GM10248 (cell line): ENCODE data around the gene RPL18A.

Source experiments
- CTCF ChIA-PET: fragments of 300-600 bp; sonication (Branson Sonifier 250); formaldehyde crosslinking; extraction: SDS; loops from one replicate; lab custom pipeline; 2021; ENCODE audit warnings: antibody characterized with exemption; lab: Yijun Ruan, JAX
- POLR2A ChIA-PET: fragments of 350-650 bp; sonication (Branson Sonifier 250); formaldehyde crosslinking; extraction: SDS; loops from one replicate; lab custom pipeline; 2020; ENCODE audit warnings: antibody characterized with exemption; lab: Yijun Ruan, JAX
- DNase-seq: peaks from one replicate; pipeline ENCODE4 v3.0.0; 2012; ENCODE audit errors: extremely low spot score
- CTCF ChIP-seq: IDR thresholded peaks from 2 replicates; pipeline ENCODE4 v1.5.1; 2012; ENCODE audit warnings: mild to moderate bottlenecking, low read depth; ENCODE audit errors: extremely low read depth, missing control alignments, control extremely low read depth

RPL18A gene

GRCh38 chr19:17859533-17860330 is at the start of gene RPL18A:
RPL18A (plus strand) TSS chr19:17859910; CDS start chr19:17859957, 47 bp downstream.
- ChIA-PET CTCF (interaction anchor here (0.9 to 3.7 kb wide), 39 partner anchors 9 to 473 kb away, joined by 3 to 124 read pairs (median 4); partner anchors contain the start of genes CCDC124, JAK3 and SLC5A5), POLR2A (interaction anchor here (0.6 to 1.8 kb wide), 20 partner anchors 8 to 559 kb away, joined by 3 to 40 read pairs (median 5); partner anchors contain the start of genes CCDC124, JAK3, JUND and MAP1S)
- peak; percentile 83 for TF ChIP-seq CTCF
- peak; percentile 98 for DNase-seq

- DNase-seq, result no peak
- ChIA-PET POLR2A (no interaction called here), CTCF (no interaction called here)
- no peak for TF ChIP-seq CTCF
Measured at GRCh38 chr19:17811103-17811502, 48.6 kb upstream of the RPL18A start.

GRCh38 chr19:17811681-17812080 is 48.0 kb upstream of the RPL18A start:
- ChIA-PET POLR2A (no interaction called here), CTCF (interaction anchor here (2.6 kb wide), 1 partner anchor 8 kb away, joined by 7 read pairs; no protein-coding TSS in a partner anchor)

GRCh38 chr19:17812099-17812498 is 47.6 kb upstream of the RPL18A start:
- ChIA-PET CTCF (interaction anchor here (2.6 kb wide), 1 partner anchor 8 kb away, joined by 7 read pairs; no protein-coding TSS in a partner anchor), POLR2A (no interaction called here)
- no peak for DNase-seq
- no peak for TF ChIP-seq CTCF

More at GRCh38 chr19:17811681-17812080, 48.0 kb upstream of the RPL18A start:
- no peak for DNase-seq
- TF ChIP-seq CTCF, result no peak

- no peak for TF ChIP-seq CTCF
- POLR2A ChIA-PET, result interaction anchor here (0.7 kb wide), 1 partner anchor 32 kb away, joined by 3 read pairs; no protein-coding TSS in a partner anchor
- no peak for DNase-seq
- CTCF ChIA-PET, result interaction anchor here (1.2 to 1.6 kb wide), 2 partner anchors 9 to 23 kb away, joined by 3 read pairs; partner anchors contain the start of gene B3GNT3
Measured at GRCh38 chr19:17817668-17818363, 41.9 kb upstream of the RPL18A start.

- POLR2A ChIA-PET, result interaction anchor here (0.7 kb wide), 1 partner anchor 329 kb away, joined by 3 read pairs; no protein-coding TSS in a partner anchor
- CTCF ChIA-PET, result no interaction called here
- no peak for DNase-seq
- TF ChIP-seq CTCF, result no peak
Measured at GRCh38 chr19:17821190-17821589, 38.5 kb upstream of the RPL18A start, which contains the start of gene INSL3. INSL3 (minus strand) TSS chr19:17821519; CDS start chr19:17821506, 13 bp downstream.
